ENCODE measurements around the gene PERM1. TPM values are rescaled to one million over a fixed set of nuclear protein-coding genes. Genes with fewer than 3 reads are reported as not detected.
"Not testable (repeated sequence)": the region's sequence is repeated elsewhere in the genome, so short reads cannot be mapped to it uniquely, and the experiment has no call there.

Gene PERM1
- total and polyA plus RNA-seq, 4 donors = 0.06 to 0.45 (median 0.15) TPM; not detected in 1

GRCh38 chr1:997713-997992 is 15.8 kb upstream of the PERM1 start:
- no peak for TF ChIP-seq CTCF (IDR thresholded peaks at IDR 0.05; ENCODE audit: control extremely low read depth, extremely low read depth)
- DNase-seq = no peak
- no peak overlapping the region for H3K27ac ChIP-seq (ENCODE audit: low read depth in 1 of 2, low read length in 1 of 2)

GRCh38 chr1:996851-997712 is 15.2 kb upstream of the PERM1 start:
- TF ChIP-seq CTCF (IDR thresholded peaks at IDR 0.05; ENCODE audit: control extremely low read depth, extremely low read depth) = no peak
- DNase-seq = no peak
- peaks cover 0 to 16% (median 7%) of the 10 kb centered on the region in 5 donors for H3K4me1 ChIP-seq (ENCODE audit: control insufficient read depth in 5 of 5, insufficient read depth in 5 of 5, low read length in 5 of 5)

More at GRCh38 chr1:997713-997992, 15.8 kb upstream of the PERM1 start:
- H3K9ac ChIP-seq (ENCODE audit: insufficient read depth in 1 of 2, low read length in 2 of 2) = no peak overlapping the region
- H3K9me3 ChIP-seq (ENCODE audit: control insufficient read depth in 4 of 4, insufficient read depth in 3 of 4, low read length in 3 of 4) = peaks cover 0 to 5% (median under 1%) of the 10 kb centered on the region in 4 donors
- H3K27me3 ChIP-seq (ENCODE audit: control insufficient read depth in 3 of 3, insufficient read depth in 3 of 3, low read length in 2 of 3) = peaks cover 0 to 12% (median 0%) of the 10 kb centered on the region in 3 donors
- WGBS, 2 donors = 52 to 80% methylated on average over 3 of the region's 3 CpGs
- ATAC-seq (ENCODE audit: insufficient read depth, low FRiP score) = no peak
- H3K4me3 ChIP-seq = no peak overlapping the region
- H3K36me3 ChIP-seq (ENCODE audit: control insufficient read depth in 4 of 4, insufficient read depth in 4 of 4, low read length in 4 of 4) = no peaks in the 10 kb centered on the region
- peaks cover 0 to 16% (median 7%) of the 10 kb centered on the region in 5 donors for H3K4me1 ChIP-seq (ENCODE audit: control insufficient read depth in 5 of 5, insufficient read depth in 5 of 5, low read length in 5 of 5)

GRCh38 chr1:995665-996633 is 14.1 kb upstream of the PERM1 start:
- no peak overlapping the region for H3K27ac ChIP-seq (ENCODE audit: low read depth in 1 of 2, low read length in 1 of 2)
- peaks cover 0 to 6% (median 3%) of the 10 kb centered on the region in 4 donors for H3K9me3 ChIP-seq (ENCODE audit: control insufficient read depth in 4 of 4, insufficient read depth in 3 of 4, low read length in 3 of 4)
- H3K4me1 ChIP-seq (ENCODE audit: control insufficient read depth in 5 of 5, insufficient read depth in 5 of 5, low read length in 5 of 5) = peaks cover 0 to 15% (median 7%) of the 10 kb centered on the region in 5 donors
- no peaks in the 10 kb centered on the region for H3K36me3 ChIP-seq (ENCODE audit: control insufficient read depth in 4 of 4, insufficient read depth in 4 of 4, low read length in 4 of 4)
- DNase-seq = no peak
- H3K27me3 ChIP-seq (ENCODE audit: control insufficient read depth in 3 of 3, insufficient read depth in 3 of 3, low read length in 2 of 3) = peaks cover 0 to 12% (median 0%) of the 10 kb centered on the region in 3 donors
- no peak for ATAC-seq (ENCODE audit: insufficient read depth, low FRiP score)
- H3K4me3 ChIP-seq = no peak overlapping the region
- no peak overlapping the region for H3K9ac ChIP-seq (ENCODE audit: insufficient read depth in 1 of 2, low read length in 2 of 2)
- TF ChIP-seq CTCF (IDR thresholded peaks at IDR 0.05; ENCODE audit: control extremely low read depth, extremely low read depth) = no peak
- WGBS, 2 donors = 28 to 32% methylated on average over 29 to 30 of the region's 30 CpGs

More at GRCh38 chr1:996851-997712, 15.2 kb upstream of the PERM1 start:
- no peak for ATAC-seq (ENCODE audit: insufficient read depth, low FRiP score)
- peaks cover 0 to 6% (median 1%) of the 10 kb centered on the region in 4 donors for H3K9me3 ChIP-seq (ENCODE audit: control insufficient read depth in 4 of 4, insufficient read depth in 3 of 4, low read length in 3 of 4)
- H3K9ac ChIP-seq (ENCODE audit: insufficient read depth in 1 of 2, low read length in 2 of 2) = no peak overlapping the region
- no peaks in the 10 kb centered on the region for H3K36me3 ChIP-seq (ENCODE audit: control insufficient read depth in 4 of 4, insufficient read depth in 4 of 4, low read length in 4 of 4)
- peaks cover 0 to 12% (median 0%) of the 10 kb centered on the region in 3 donors for H3K27me3 ChIP-seq (ENCODE audit: control insufficient read depth in 3 of 3, insufficient read depth in 3 of 3, low read length in 2 of 3)
- WGBS, 2 donors = 64 to 67% methylated on average over 17 to 24 of the region's 24 CpGs
- no peak overlapping the region for H3K27ac ChIP-seq (ENCODE audit: low read depth in 1 of 2, low read length in 1 of 2)
- no peak overlapping the region for H3K4me3 ChIP-seq

GRCh38 chr1:994546-994945 is 12.7 kb upstream of the PERM1 start:
- not testable (repeated sequence) for H3K4me3 ChIP-seq; H3K9ac ChIP-seq (ENCODE audit: insufficient read depth in 1 of 2, low read length in 2 of 2); ATAC-seq (ENCODE audit: insufficient read depth, low FRiP score); H3K9me3 ChIP-seq (ENCODE audit: control insufficient read depth in 4 of 4, insufficient read depth in 3 of 4, low read length in 3 of 4); H3K36me3 ChIP-seq (ENCODE audit: control insufficient read depth in 4 of 4, insufficient read depth in 4 of 4, low read length in 4 of 4); H3K27ac ChIP-seq (ENCODE audit: low read depth in 1 of 2, low read length in 1 of 2); DNase-seq
- WGBS, 2 donors = 86 to 89% methylated on average over 6 of the region's 6 CpGs
- Histone ChIP-seq H3K27me3 (ENCODE audit: control insufficient read depth in 3 of 3, insufficient read depth in 3 of 3, low read length in 2 of 3) (peaks cover 0 to 12% (median 0%) of the 10 kb centered on the region in 3 donors), H3K4me1 (ENCODE audit: control insufficient read depth in 5 of 5, insufficient read depth in 5 of 5, low read length in 5 of 5) (peaks cover 0 to 14% (median 7%) of the 10 kb centered on the region in 5 donors)
